Stimulated activated CD4-positive, alpha-beta T cell treated with anti-CD3 and anti-CD28 coated beads, Interleukin-1b, Interleukin-23, amount 100 ng/mL, for 4 hours (primary cell): Measurements from ENCODE around the gene EIF2D.
"Not testable (repeated sequence)": the region's sequence is repeated elsewhere in the genome, so short reads cannot be mapped to it uniquely, and the experiment has no call there.

Experiments used
- DNase-seq, 2 donors: peaks; one replicate each; pipeline ENCODE4 v3.0.0-alpha.2; 2020; ENCODE audit warnings: low read depth in 2 of 2

The EIF2D gene

GRCh38 chr1:206586501-206587445 is 25.5 kb downstream of the EIF2D start:
- no peak for DNase-seq

- no peak for DNase-seq
Measured at GRCh38 chr1:206584683-206585082, 27.6 kb downstream of the EIF2D start.

- DNase-seq = peak; percentile 79 to 91
Measured at GRCh38 chr1:206583707-206584648, 28.3 kb downstream of the EIF2D start.

GRCh38 chr1:206582971-206583706 is 29.1 kb downstream of the EIF2D start:
- DNase-seq = peak; percentile 42 to 51

GRCh38 chr1:206582537-206582936 is 29.7 kb downstream of the EIF2D start:
- DNase-seq = no peak

GRCh38 chr1:206581571-206581981 is 30.7 kb downstream of the EIF2D start:
- DNase-seq = peak; percentile 62 to 73

GRCh38 chr1:206581114-206581497 is 31.2 kb downstream of the EIF2D start:
- DNase-seq = not testable (repeated sequence)

GRCh38 chr1:206580438-206581113 is 31.7 kb downstream of the EIF2D start:
- DNase-seq = no peak

GRCh38 chr1:206579747-206580437 is 32.4 kb downstream of the EIF2D start:
- DNase-seq = peak; percentile 61 to 72

- no peak for DNase-seq
Measured at GRCh38 chr1:206578978-206579374, 33.3 kb downstream of the EIF2D start.

GRCh38 chr1:206578068-206578977 is 33.9 kb downstream of the EIF2D start:
- DNase-seq = no peak

- no peak for DNase-seq
Measured at GRCh38 chr1:206577626-206578025, 34.6 kb downstream of the EIF2D start.

GRCh38 chr1:206575894-206576737 is 36.1 kb downstream of the EIF2D start:
- DNase-seq = no peak

- DNase-seq = no peak
Measured at GRCh38 chr1:206575165-206575893, 36.9 kb downstream of the EIF2D start.

- DNase-seq = no peak
Measured at GRCh38 chr1:206573762-206574161, 38.5 kb downstream of the EIF2D start.

GRCh38 chr1:206573319-206573718 is 38.9 kb downstream of the EIF2D start:
- no peak for DNase-seq

- no peak for DNase-seq
Measured at GRCh38 chr1:206572835-206573234, 39.4 kb downstream of the EIF2D start.

- no peak for DNase-seq
Measured at GRCh38 chr1:206570529-206570928, 41.7 kb downstream of the EIF2D start.
